Erythroblast (primary cell): ENCODE measurements around the gene CACNA2D1.
A peak's percentile ranks its signal among the peaks of the same experiment; 100 is the strongest.

ENCODE experiments used
- DNase-seq, 2 experiments: peaks; one replicate each; lab custom pipeline; 2025; lab: John Stamatoyannopoulos, UW
- GATA1 ChIP-seq: IDR thresholded peaks from 2 replicates; pipeline ENCODE4 v1.6.1; 2011; ENCODE audit warnings: low read depth, mild to moderate bottlenecking, control low read depth, low read length, moderate library complexity
- POLR2A ChIP-seq: IDR thresholded peaks from 2 replicates; pipeline ENCODE4 v1.6.1; 2011; ENCODE audit warnings: mild to moderate bottlenecking, low read length

CACNA2D1 gene

GRCh38 chr7:82049891-82050533, 393.6 kb downstream of the CACNA2D1 start:
- no peak for DNase-seq
- TF ChIP-seq POLR2A = no peak

GRCh38 chr7:82049442-82049841, 394.1 kb downstream of the CACNA2D1 start:
- no peak for DNase-seq
- no peak for TF ChIP-seq POLR2A
- no peak for TF ChIP-seq GATA1

GRCh38 chr7:82044497-82045080, 399.0 kb downstream of the CACNA2D1 start:
- TF ChIP-seq GATA1 (no peak), POLR2A (no peak)
- peak; percentile 52 to 72 for DNase-seq

DNA sequence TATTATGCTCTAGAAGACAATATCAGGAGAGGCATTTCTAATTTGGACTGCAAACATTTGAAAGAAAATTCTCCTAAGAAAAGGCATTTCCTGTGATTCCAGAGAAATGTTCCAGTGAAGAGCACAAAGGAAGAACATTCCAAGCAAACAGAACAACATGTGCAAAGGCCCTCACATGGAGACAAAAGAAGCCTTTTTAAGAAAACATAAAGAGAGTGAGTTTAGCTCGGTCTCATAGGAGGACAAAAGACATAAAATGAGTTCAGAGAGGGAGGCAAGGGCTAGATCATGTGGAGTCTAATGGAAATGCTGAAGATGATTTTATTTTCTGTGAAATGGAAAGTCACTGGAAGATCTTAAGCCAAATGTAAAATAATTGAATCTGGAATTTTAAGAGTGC, 404.0 kb downstream of the CACNA2D1 start:
- no peak for DNase-seq
- TF ChIP-seq POLR2A (no peak), GATA1 (no peak)

DNA sequence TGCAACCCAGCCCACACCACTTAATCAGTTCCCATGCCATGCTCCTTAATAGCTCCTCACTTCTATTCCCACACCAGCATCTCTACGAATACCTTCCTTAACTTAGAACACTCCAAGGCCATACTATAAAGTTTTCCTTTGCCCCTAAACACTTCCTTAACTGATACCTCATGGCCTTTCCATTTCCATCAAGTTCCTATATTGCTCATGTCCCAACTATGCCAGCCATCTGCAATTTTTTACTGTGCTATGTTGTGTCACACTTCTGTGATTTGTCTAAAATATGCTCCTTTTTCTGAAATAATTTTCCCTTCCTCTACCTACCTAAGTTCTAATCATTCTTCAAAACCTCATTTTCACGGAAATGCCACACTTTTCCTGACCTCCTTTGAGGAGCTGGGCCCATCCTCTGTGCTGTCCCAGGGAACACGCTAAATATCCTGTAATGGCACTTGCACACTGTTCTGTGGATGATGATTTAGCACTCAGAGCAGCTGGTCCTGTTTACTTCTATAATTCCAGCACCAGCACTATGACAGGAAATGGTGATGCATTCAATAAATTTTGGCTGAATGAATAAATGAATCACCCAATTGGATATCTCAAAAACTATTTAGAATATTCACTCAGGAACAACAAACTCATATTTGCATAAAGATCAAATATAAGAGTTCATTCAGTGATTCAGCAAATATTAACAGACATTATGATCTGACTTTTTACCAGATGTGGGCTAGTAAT, 407.3 kb downstream of the CACNA2D1 start:
- no peak for DNase-seq

DNA sequence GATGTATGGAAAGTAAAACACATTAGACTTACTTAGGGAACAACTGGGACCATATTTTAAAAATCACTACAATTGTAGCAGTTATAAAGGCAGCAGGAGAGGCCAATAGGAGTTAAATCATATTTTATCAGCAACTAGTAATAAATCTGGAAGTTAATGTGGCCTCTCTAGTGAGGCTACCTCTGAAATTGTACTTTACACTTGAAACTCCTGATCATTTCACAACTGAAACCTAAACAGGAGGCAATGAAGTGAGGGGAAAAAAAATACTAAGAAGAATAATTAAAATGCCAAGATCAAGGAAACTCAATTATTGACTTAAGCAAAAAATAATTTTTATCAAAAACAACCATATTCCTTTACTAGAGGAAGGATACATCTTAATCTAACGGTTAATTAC, 408.1 kb downstream of the CACNA2D1 start:
- TF ChIP-seq POLR2A (no peak), GATA1 (no peak)
- DNase-seq = no peak

More for the DNA sequence above, 407.3 kb downstream of the CACNA2D1 start:
- TF ChIP-seq GATA1 (no peak), POLR2A (no peak)

GRCh38 chr7:82032901-82033300, 410.7 kb downstream of the CACNA2D1 start:
- TF ChIP-seq GATA1 (no peak), POLR2A (no peak)
- DNase-seq = peak; percentile 20 to 28

- DNase-seq = no peak
- TF ChIP-seq GATA1 (no peak), POLR2A (no peak)
Observed at GRCh38 chr7:82029236-82029913, 414.2 kb downstream of the CACNA2D1 start.

DNA sequence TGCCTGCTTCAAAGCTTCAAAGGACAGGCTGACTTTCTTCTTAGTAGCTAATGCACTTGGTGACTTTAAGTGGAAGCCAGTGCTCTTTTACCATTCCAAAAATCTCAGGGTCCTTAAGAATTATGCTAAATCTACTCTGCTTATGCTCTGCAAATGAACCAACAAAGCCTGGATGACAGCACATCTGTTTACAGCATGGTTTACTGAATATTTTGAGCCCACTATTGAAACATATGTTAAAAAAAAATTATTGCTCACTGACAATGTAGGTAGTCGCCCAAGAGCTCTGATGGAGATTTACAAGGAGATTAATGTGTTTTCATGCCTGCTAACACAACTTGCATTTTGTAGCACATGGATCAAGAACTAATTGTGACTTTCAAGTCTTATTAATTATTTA, 415.5 kb downstream of the CACNA2D1 start:
- TF ChIP-seq POLR2A (no peak), GATA1 (no peak)
- no peak for DNase-seq

DNA sequence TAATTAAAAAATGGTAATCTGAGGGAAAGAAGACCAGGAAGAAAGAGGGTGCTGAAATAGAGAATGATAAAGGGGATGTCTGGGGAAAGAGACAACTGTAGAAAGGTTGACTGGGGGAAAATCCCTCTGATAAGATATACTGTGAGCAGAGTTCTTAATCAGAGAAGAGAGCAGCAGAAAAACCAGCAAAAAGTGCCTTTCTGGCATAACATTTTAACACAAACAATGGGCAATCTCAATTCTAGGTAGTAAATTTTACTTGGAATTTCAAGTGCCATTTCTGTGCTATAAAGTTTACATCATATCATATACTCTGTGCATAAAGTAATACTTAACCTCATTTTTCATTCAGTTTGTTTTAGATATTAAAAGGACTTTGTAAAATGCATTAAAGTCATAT, 421.9 kb downstream of the CACNA2D1 start:
- TF ChIP-seq GATA1 (no peak), POLR2A (no peak)
- peak; percentile 16 for DNase-seq

DNA sequence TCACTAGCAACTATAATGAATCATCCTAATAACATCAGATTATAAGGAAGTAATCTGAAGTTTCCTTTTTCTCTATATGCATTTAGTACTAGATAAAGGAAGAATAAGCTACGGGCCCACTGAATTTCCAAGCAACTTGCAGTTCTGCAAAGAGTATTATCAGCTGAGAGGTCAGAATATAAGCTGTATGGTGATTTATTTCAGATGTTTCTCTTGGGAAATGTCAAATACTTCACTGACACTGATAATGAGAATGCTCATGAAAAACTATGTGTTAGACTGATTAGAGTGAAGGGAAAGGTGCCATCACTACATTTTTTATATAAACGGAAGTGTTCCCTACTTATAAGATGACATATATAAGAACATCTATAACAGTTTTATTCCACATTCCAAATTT, 422.5 kb downstream of the CACNA2D1 start:
- DNase-seq = no peak
- TF ChIP-seq GATA1 = no peak
- TF ChIP-seq POLR2A = no peak

- no peak for TF ChIP-seq POLR2A
- no peak for TF ChIP-seq GATA1
- peak; percentile 57 to 59 for DNase-seq
Observed at GRCh38 chr7:82019551-82020475, 423.8 kb downstream of the CACNA2D1 start.

GRCh38 chr7:82018226-82018625, 425.4 kb downstream of the CACNA2D1 start:
- peak in 1 of 2 experiments; percentile 46 for DNase-seq
- TF ChIP-seq POLR2A = no peak
- no peak for TF ChIP-seq GATA1

GRCh38 chr7:82017334-82017943, 426.1 kb downstream of the CACNA2D1 start:
- peak; percentile 16 to 51 for DNase-seq
- TF ChIP-seq POLR2A (no peak), GATA1 (no peak)
